GM21529 (cell line): ENCODE measurements around the gene GADD45G.

Experiments used
- ATAC-seq: cut with Tn5 transposase; IDR thresholded peaks from one replicate; pipeline ENCODE4 v1.9.1; 2021; ENCODE audit not compliant: unreplicated experiment

GADD45G gene

GRCh38 chr9:89629081-89629976 lies 24.5 kb downstream of the GADD45G start:
- ATAC-seq = no peak

- ATAC-seq = no peak
These were observed 25.7 kb downstream of the GADD45G start for GRCh38 chr9:89630508-89630907.

- no peak for ATAC-seq
These were observed 26.6 kb downstream of the GADD45G start for GRCh38 chr9:89631384-89631783.

GRCh38 chr9:89632192-89632733 lies 27.5 kb downstream of the GADD45G start:
- ATAC-seq = no peak

- no peak for ATAC-seq
These were observed 27.9 kb downstream of the GADD45G start for GRCh38 chr9:89632736-89633135.

GRCh38 chr9:89633404-89633803 lies 28.6 kb downstream of the GADD45G start:
- no peak for ATAC-seq

- no peak for ATAC-seq
These were observed 29.1 kb downstream of the GADD45G start for GRCh38 chr9:89633920-89634319.

GRCh38 chr9:89634995-89635742 lies 30.4 kb downstream of the GADD45G start:
- ATAC-seq = no peak

- ATAC-seq = no peak
These were observed 31.0 kb downstream of the GADD45G start for GRCh38 chr9:89635816-89636215.

- no peak for ATAC-seq
These were observed 33.0 kb downstream of the GADD45G start for GRCh38 chr9:89637787-89638186.

GRCh38 chr9:89638359-89638758 lies 33.5 kb downstream of the GADD45G start:
- ATAC-seq = no peak

GRCh38 chr9:89638893-89639292 lies 34.1 kb downstream of the GADD45G start:
- no peak for ATAC-seq

GRCh38 chr9:89639367-89639795 lies 34.6 kb downstream of the GADD45G start:
- ATAC-seq = no peak

GRCh38 chr9:89639961-89640360 lies 35.1 kb downstream of the GADD45G start:
- ATAC-seq = no peak

GRCh38 chr9:89640361-89640760 lies 35.5 kb downstream of the GADD45G start:
- no peak for ATAC-seq

- ATAC-seq = no peak
These were observed 36.0 kb downstream of the GADD45G start for GRCh38 chr9:89640801-89641200.

GRCh38 chr9:89641980-89642379 lies 37.2 kb downstream of the GADD45G start:
- no peak for ATAC-seq

- no peak for ATAC-seq
These were observed 38.0 kb downstream of the GADD45G start for GRCh38 chr9:89642789-89643188.

- ATAC-seq = no peak
These were observed 41.6 kb downstream of the GADD45G start for GRCh38 chr9:89646189-89646939.

- no peak for ATAC-seq
These were observed 42.7 kb downstream of the GADD45G start for GRCh38 chr9:89647366-89648128.
